ENCODE results near the gene CNTNAP2. TPM values are rescaled to one million over a fixed set of nuclear protein-coding genes. Genes with fewer than 3 reads are reported as not detected.
"Not testable (repeated sequence)": the region's sequence is repeated elsewhere in the genome, so short reads cannot be mapped to it uniquely, and the experiment has no call there.

CNTNAP2 gene
- total and polyA plus RNA-seq, 2 experiments from 2014 or later: not detected

- H3K4me1 ChIP-seq (ENCODE audit: insufficient read depth): no peaks in the 10 kb centered on the region
- no peaks in the 10 kb centered on the region for H3K36me3 ChIP-seq (ENCODE audit: low read depth)
- H3K4me2 ChIP-seq (ENCODE audit: unreplicated experiment): no peak overlapping the region
- no peak overlapping the region for H3K4me3 ChIP-seq
- H3K27me3 ChIP-seq (replicated peaks; ENCODE audit: insufficient read depth): no peaks in the 10 kb centered on the region
- no peak overlapping the region for H3K27ac ChIP-seq
- H3K9me3 ChIP-seq (ENCODE audit: low read depth): no peaks in the 10 kb centered on the region
- no peaks in the 10 kb centered on the region for H4K20me1 ChIP-seq (ENCODE audit: insufficient read depth)
- TF ChIP-seq EZH2phosphoT487 (IDR thresholded peaks at IDR 0.05; ENCODE audit: insufficient read depth, low read depth): no peak
- no peak for DNase-seq
- H3F3A ChIP-seq (ENCODE audit: insufficient read depth): no peaks in the 10 kb centered on the region
- H3K9ac ChIP-seq: no peak overlapping the region
- in situ Hi-C loops (cut with MboI): no loop called here
- WGBS, 2 experiments (ENCODE audit: low coverage in 1 of 2, low lambda C conversion rate in 2 of 2, missing lambda C conversion rate in 2 of 2): 12 to 24% methylated on average over 1 of the region's 1 CpG
- H2AFZ ChIP-seq: no peak overlapping the region
- no peaks in the 10 kb centered on the region for H3K79me2 ChIP-seq (ENCODE audit: insufficient read depth)
- H3K9me2 ChIP-seq (ENCODE audit: insufficient read depth): no peaks in the 10 kb centered on the region
These were observed 2210.8 kb downstream of the CNTNAP2 start for GRCh38 chr7:148327379-148327778.

DNA sequence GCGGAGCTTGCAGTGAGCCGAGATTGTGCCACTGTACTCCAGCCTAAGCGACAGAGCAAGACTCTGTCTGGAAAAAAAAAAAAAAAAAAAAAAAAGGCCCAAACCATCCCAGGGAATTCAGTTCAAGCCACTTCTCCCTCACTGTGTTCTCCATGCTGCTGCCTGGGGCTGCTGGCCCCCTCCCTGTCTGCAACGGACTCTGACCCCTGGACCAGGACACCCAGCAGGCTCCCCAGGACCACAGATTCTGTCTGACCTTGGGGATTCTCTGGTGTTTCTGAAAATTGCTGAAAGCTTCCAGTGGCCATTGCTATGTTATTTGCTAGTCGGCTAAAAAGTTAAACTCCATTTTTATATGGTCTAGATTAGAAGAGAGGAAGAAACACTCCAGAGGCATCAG is 2212.3 kb downstream of the CNTNAP2 start:
- 15 to 22% methylated on average over 5 of the region's 5 CpGs for WGBS, 2 experiments (ENCODE audit: low coverage in 1 of 2, low lambda C conversion rate in 2 of 2, missing lambda C conversion rate in 2 of 2)
- Histone ChIP-seq H2AFZ (no peak overlapping the region), H4K20me1 (ENCODE audit: insufficient read depth) (no peaks in the 10 kb centered on the region), H3K79me2 (ENCODE audit: insufficient read depth) (no peaks in the 10 kb centered on the region), H3K27ac (no peak overlapping the region), H3K4me3 (no peak overlapping the region), H3K4me2 (ENCODE audit: unreplicated experiment) (no peak overlapping the region), H3K36me3 (ENCODE audit: low read depth) (no peaks in the 10 kb centered on the region), H3K9me3 (ENCODE audit: low read depth) (no peaks in the 10 kb centered on the region), H3K9ac (no peak overlapping the region), H3K27me3 (replicated peaks; ENCODE audit: insufficient read depth) (no peaks in the 10 kb centered on the region), H3K9me2 (ENCODE audit: insufficient read depth) (no peaks in the 10 kb centered on the region), H3F3A (ENCODE audit: insufficient read depth) (no peaks in the 10 kb centered on the region), H3K4me1 (ENCODE audit: insufficient read depth) (no peaks in the 10 kb centered on the region)
- in situ Hi-C loops (cut with MboI): no loop called here
- DNase-seq: no peak
- TF ChIP-seq EZH2 (IDR thresholded peaks at IDR 0.05; ENCODE audit: insufficient read depth, poor library complexity, severe bottlenecking) (no peak), EZH2phosphoT487 (IDR thresholded peaks at IDR 0.05; ENCODE audit: insufficient read depth, low read depth) (no peak)

DNA sequence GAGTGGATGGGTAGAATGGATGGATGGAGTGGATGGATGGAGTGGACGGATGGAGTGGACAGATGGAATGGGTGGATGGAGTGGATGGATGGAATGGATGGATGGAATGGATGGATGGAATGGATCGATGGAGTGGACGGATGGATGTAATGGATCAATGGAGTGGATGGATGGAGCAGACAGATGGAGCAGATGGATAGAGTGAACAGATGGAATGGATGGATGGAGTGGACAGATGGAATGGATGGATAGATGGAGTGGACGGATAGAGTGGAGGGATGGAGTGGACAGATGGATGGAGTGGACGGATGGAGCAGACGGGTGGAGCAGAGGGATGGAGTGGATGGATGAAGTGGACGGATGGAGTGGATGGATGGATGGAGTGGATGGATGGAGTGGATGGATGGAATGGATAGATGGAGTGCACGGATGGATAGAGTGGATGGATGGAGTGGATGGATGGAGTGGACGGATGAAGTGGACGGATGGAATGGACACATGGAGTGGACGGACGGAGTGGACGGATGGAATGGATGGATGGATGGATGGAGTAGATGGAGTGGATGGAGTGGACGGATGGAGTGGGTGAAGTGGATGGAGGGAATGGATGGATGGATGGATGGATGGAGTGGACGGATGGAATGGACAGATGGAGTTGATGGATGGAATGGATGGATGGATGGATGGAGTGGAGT is 2213.7 kb downstream of the CNTNAP2 start:
- no peaks in the 10 kb centered on the region for H3K79me2 ChIP-seq (ENCODE audit: insufficient read depth)
- no peaks in the 10 kb centered on the region for H3K27me3 ChIP-seq (replicated peaks; ENCODE audit: insufficient read depth)
- H2AFZ ChIP-seq: no peak overlapping the region
- H3F3A ChIP-seq (ENCODE audit: insufficient read depth): no peaks in the 10 kb centered on the region
- no peak overlapping the region for H3K27ac ChIP-seq
- H3K4me1 ChIP-seq (ENCODE audit: insufficient read depth): no peaks in the 10 kb centered on the region
- H4K20me1 ChIP-seq (ENCODE audit: insufficient read depth): no peaks in the 10 kb centered on the region
- no peaks in the 10 kb centered on the region for H3K9me3 ChIP-seq (ENCODE audit: low read depth)
- no peak overlapping the region for H3K4me3 ChIP-seq
- H3K9ac ChIP-seq: no peak overlapping the region
- H3K4me2 ChIP-seq (ENCODE audit: unreplicated experiment): no peak overlapping the region
- H3K36me3 ChIP-seq (ENCODE audit: low read depth): no peaks in the 10 kb centered on the region
- WGBS, 2 experiments (ENCODE audit: low coverage in 1 of 2, low lambda C conversion rate in 2 of 2, missing lambda C conversion rate in 2 of 2): 67 to 75% methylated on average over 13 to 15 of the region's 15 CpGs
- no peak for DNase-seq
- no peaks in the 10 kb centered on the region for H3K9me2 ChIP-seq (ENCODE audit: insufficient read depth)
- TF ChIP-seq EZH2 (IDR thresholded peaks at IDR 0.05; ENCODE audit: insufficient read depth, poor library complexity, severe bottlenecking) (no peak), EZH2phosphoT487 (IDR thresholded peaks at IDR 0.05; ENCODE audit: insufficient read depth, low read depth) (no peak)
- in situ Hi-C loops (cut with MboI): no loop called here

DNA sequence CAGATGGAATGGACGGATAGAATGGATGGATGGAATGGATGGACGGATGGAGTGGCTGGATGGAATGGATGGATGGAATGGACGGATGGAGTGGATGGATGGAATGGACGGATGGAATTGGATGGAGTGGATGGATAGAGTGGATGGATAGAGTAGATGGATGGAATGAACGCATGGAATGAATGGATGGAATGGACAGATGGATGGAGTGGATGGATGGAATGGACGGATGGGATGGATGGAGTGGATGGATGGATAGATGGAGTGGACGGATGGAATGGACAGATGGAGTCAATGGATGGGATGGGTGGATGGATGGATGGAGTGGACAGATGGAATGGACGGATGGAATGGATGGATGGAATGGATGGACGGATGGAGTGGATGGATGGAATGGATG is 2214.2 kb downstream of the CNTNAP2 start:
- 57 to 72% methylated on average over 9 of the region's 9 CpGs for WGBS, 2 experiments (ENCODE audit: low coverage in 1 of 2, low lambda C conversion rate in 2 of 2, missing lambda C conversion rate in 2 of 2)
- H2AFZ ChIP-seq: no peak overlapping the region
- no peak for DNase-seq
- no peaks in the 10 kb centered on the region for H3K9me3 ChIP-seq (ENCODE audit: low read depth)
- no peaks in the 10 kb centered on the region for H4K20me1 ChIP-seq (ENCODE audit: insufficient read depth)
- H3K36me3 ChIP-seq (ENCODE audit: low read depth): no peaks in the 10 kb centered on the region
- no peaks in the 10 kb centered on the region for H3K27me3 ChIP-seq (replicated peaks; ENCODE audit: insufficient read depth)
- H3K4me2 ChIP-seq (ENCODE audit: unreplicated experiment): no peak overlapping the region
- no peak overlapping the region for H3K4me3 ChIP-seq
- no peaks in the 10 kb centered on the region for H3K79me2 ChIP-seq (ENCODE audit: insufficient read depth)
- H3F3A ChIP-seq (ENCODE audit: insufficient read depth): no peaks in the 10 kb centered on the region
- H3K27ac ChIP-seq: no peak overlapping the region
- H3K4me1 ChIP-seq (ENCODE audit: insufficient read depth): no peaks in the 10 kb centered on the region
- in situ Hi-C loops (cut with MboI): no loop called here
- H3K9ac ChIP-seq: no peak overlapping the region
- H3K9me2 ChIP-seq (ENCODE audit: insufficient read depth): no peaks in the 10 kb centered on the region
- TF ChIP-seq EZH2phosphoT487 (IDR thresholded peaks at IDR 0.05; ENCODE audit: insufficient read depth, low read depth) (no peak), EZH2 (IDR thresholded peaks at IDR 0.05; ENCODE audit: insufficient read depth, poor library complexity, severe bottlenecking) (no peak)

- H3K4me3 ChIP-seq; H3K9me3 ChIP-seq (ENCODE audit: low read depth); in situ Hi-C loops (cut with MboI); H3K4me1 ChIP-seq (ENCODE audit: insufficient read depth); H4K20me1 ChIP-seq (ENCODE audit: insufficient read depth); H3K36me3 ChIP-seq (ENCODE audit: low read depth); H3K27ac ChIP-seq; H3K79me2 ChIP-seq (ENCODE audit: insufficient read depth); H3K4me2 ChIP-seq (ENCODE audit: unreplicated experiment); H3K27me3 ChIP-seq (replicated peaks; ENCODE audit: insufficient read depth); H3F3A ChIP-seq (ENCODE audit: insufficient read depth); H3K9ac ChIP-seq; H2AFZ ChIP-seq; H3K9me2 ChIP-seq (ENCODE audit: insufficient read depth); DNase-seq: not testable (repeated sequence)
- WGBS, 2 experiments (ENCODE audit: low coverage in 1 of 2, low lambda C conversion rate in 2 of 2, missing lambda C conversion rate in 2 of 2): 52 to 55% methylated on average over 11 of the region's 11 CpGs
These were observed 2214.9 kb downstream of the CNTNAP2 start for GRCh38 chr7:148331456-148331855.

Measured in GM23248 (cell line).